Breast epithelium (tissue), 4 donors: ENCODE measurements around the gene MAST1. TPM values are rescaled to one million over a fixed set of nuclear protein-coding genes. Genes with fewer than 3 reads are reported as not detected.

Source experiments
- DNase-seq, 2 donors: peaks; one replicate each; pipeline ENCODE4 v3.0.0-alpha.2; 2019; ENCODE audit warnings: low spot score in 2 of 2
- H3K27ac ChIP-seq, 2 donors: fragments of 200-600 bp; sonication (generic) in 1 of 2; one replicate each; pipeline ENCODE4 v1.5.1; 2016 to 2019; ENCODE audit warnings: mild to moderate bottlenecking in 1 of 2
- H3K27me3 ChIP-seq, 2 donors: fragments of 200-600 bp; sonication (generic) in 1 of 2; one replicate each; pipeline versions ENCODE4 v1.5.1 to v1.6.0; 2017 to 2019; ENCODE audit warnings: control low read depth in 1 of 2, mild to moderate bottlenecking in 1 of 2
- H3K36me3 ChIP-seq: fragments of 200-600 bp; one replicate; pipeline ENCODE4 v1.5.1; 2019
- H3K4me1 ChIP-seq, 2 donors: fragments of 200-600 bp; sonication (generic); one replicate each; pipeline ENCODE4 v1.5.1; 2016 to 2019; ENCODE audit warnings: control low read depth in 1 of 2
- H3K4me3 ChIP-seq, 3 donors: fragments of 200-600 bp; sonication (generic); 1 replicate in 2 of 3; 2 replicates in 1 of 3; pipeline ENCODE4 v1.5.1; 2016 to 2019; ENCODE audit warnings: mild to moderate bottlenecking in 3 of 3, moderate library complexity in 2 of 3
- H3K9me3 ChIP-seq, 2 donors: fragments of 200-600 bp; sonication (generic) in 1 of 2; one replicate each; pipeline ENCODE4 v1.5.1; 2016 to 2019; ENCODE audit warnings: control low read depth in 1 of 2
- CTCF ChIP-seq, 3 donors: fragments of 450-650 bp; IDR thresholded peaks; one replicate each; pipeline ENCODE4 v1.5.1; 2016 to 2017; ENCODE audit warnings: antibody characterized with exemption in 3 of 3, mild to moderate bottlenecking in 3 of 3, moderate library complexity in 3 of 3
- POLR2A ChIP-seq: fragments of 450-650 bp; IDR thresholded peaks from one replicate; pipeline ENCODE4 v1.6.1; 2016; ENCODE audit warnings: antibody characterized with exemption, mild to moderate bottlenecking, moderate library complexity
- POLR2AphosphoS5 ChIP-seq, 3 donors: sonication (generic); formaldehyde crosslinking; IDR thresholded peaks; one replicate each; pipeline ENCODE4 v1.6.1; 2017; ENCODE audit warnings: antibody characterized with exemption in 3 of 3
- intact Hi-C: fragments of 100-400 bp; cut with DNase I; formaldehyde crosslinking; loops from one replicate; pipeline ENCODE4 v1.15.1; 2023; ENCODE audit warnings: low total_unique reads
- total RNA-seq, 3 donors: library from RNA; depleted of rRNA; stranded (reverse); fragments of >200 nt; gene quantifications; one replicate each; pipeline ENCODE4 v1.1.0, GENCODE V29; 2016

MAST1 gene
- total RNA-seq = under 1 TPM in 1 of 3 donors, not detected in 2; 0.88 TPM

GRCh38 chr19:12838182-12838885, at the start of gene MAST1:
TSS of gene MAST1 (plus strand) at chr19:12838515. CDS start at chr19:12838573, 58 bp downstream.
- no peak for DNase-seq
- TF ChIP-seq CTCF (IDR thresholded peaks at IDR 0.05) (peak in 1 of 3 donors; percentile 32), POLR2AphosphoS5 (IDR thresholded peaks at IDR 0.05) (no peak), POLR2A (no peak)
- no peaks in the 10 kb centered on the region for H3K9me3 ChIP-seq
- H3K36me3 ChIP-seq = no peaks in the 10 kb centered on the region
- intact Hi-C loops = no loop called here
- no peak within 1 kb of the TSS for H3K27ac ChIP-seq
- H3K4me1 ChIP-seq = peaks cover 9 to 10% of the 10 kb centered on the region in 2 donors
- peaks cover 21 to 95% of the 10 kb centered on the region in 2 donors for H3K27me3 ChIP-seq
- H3K4me3 ChIP-seq = peak within 1 kb of the TSS in 2 of 3 donors; percentile 35 to 57

DNA sequence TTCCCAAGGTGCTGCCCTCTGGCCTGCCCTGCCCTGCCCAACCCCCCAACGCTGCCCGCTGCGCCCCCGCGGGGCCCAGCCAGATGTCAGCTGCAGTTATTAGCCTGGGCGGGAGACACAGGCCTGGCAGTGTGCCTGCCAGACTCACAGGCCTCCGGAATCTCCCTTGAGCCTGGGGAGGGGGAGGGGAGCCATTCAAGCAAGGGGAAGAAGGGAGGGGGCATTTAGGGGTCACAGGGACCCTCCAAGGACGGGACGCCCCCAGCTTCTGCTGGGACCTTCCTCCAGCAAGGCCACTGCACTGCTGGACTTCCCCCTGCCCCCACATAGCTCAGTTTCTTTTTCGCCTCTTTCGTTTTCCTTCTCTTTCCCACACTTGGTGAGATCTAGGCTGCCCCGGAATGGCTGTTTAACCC, 49.6 kb upstream of the MAST1 start:
- H3K4me3 ChIP-seq = peak overlapping the region; percentile 92 to 100 (median 95)
- H3K36me3 ChIP-seq = no peaks in the 10 kb centered on the region
- peak overlapping the region; percentile 98 to 100 for H3K27ac ChIP-seq
- DNase-seq = peak in 1 of 2 donors; percentile 72
- no peaks in the 10 kb centered on the region for H3K9me3 ChIP-seq
- TF ChIP-seq CTCF (IDR thresholded peaks at IDR 0.05) (no peak), POLR2A (no peak), POLR2AphosphoS5 (IDR thresholded peaks at IDR 0.05) (peak in 2 of 3 donors; percentile 12 to 18)
- intact Hi-C loops = no loop called here
- H3K27me3 ChIP-seq = no peaks in the 10 kb centered on the region
- H3K4me1 ChIP-seq = peaks cover 12 to 40% of the 10 kb centered on the region in 2 donors

GRCh38 chr19:12789098-12789903, 49.0 kb upstream of the MAST1 start:
- no peak for DNase-seq
- peaks cover 6 to 35% of the 10 kb centered on the region in 2 donors for H3K4me1 ChIP-seq
- intact Hi-C loops = no loop called here
- TF ChIP-seq POLR2A = no peak
- no peak for TF ChIP-seq CTCF (IDR thresholded peaks at IDR 0.05)
- peak in 1 of 3 donors; percentile 17 for TF ChIP-seq POLR2AphosphoS5 (IDR thresholded peaks at IDR 0.05)
- H3K36me3 ChIP-seq = no peaks in the 10 kb centered on the region
- H3K9me3 ChIP-seq = no peaks in the 10 kb centered on the region
- peak overlapping the region; percentile 98 to 100 for H3K27ac ChIP-seq
- H3K4me3 ChIP-seq = peak overlapping the region; percentile 92 to 100 (median 95)
- no peaks in the 10 kb centered on the region for H3K27me3 ChIP-seq

DNA sequence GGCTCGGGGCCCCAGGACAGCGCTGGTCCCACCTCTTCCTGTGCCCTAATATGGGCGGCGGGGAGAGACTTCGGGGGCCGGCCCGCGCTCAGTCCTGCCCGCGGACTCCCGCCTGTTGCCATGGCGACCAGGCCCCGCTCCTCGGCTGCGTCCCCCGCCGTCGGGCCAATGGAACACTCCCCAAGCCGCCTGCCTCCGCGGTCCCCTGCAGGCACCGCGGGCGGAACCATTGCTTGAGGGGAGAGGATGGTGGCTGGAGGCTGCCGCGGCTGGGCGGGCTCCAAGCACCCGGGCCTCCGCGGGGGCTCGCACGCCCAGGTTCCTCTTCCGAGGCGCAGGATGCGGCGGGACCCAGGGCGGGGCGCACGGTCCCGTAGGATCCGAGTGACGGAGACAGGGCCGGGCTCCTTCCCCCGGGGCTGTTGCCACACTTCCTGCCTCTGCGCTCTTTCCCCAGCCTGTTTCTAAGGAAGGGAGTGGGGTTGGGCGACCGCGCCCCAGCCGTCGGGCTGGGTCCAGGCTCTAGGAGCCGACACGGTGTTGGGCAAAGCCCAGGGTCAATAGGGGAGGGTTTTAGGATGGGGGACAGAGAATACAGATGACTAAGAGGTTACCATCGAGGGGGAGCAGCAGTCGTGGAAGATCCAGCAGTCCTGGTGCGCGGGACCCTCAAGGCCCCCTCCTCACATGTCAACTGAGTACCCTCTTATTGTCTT, 48.3 kb upstream of the MAST1 start:
- Histone ChIP-seq H3K27me3 (no peaks in the 10 kb centered on the region), H3K27ac (peak overlapping the region; percentile 98 to 100), H3K9me3 (no peaks in the 10 kb centered on the region), H3K36me3 (no peaks in the 10 kb centered on the region), H3K4me1 (peaks cover 6 to 29% of the 10 kb centered on the region in 2 donors), H3K4me3 (peak overlapping the region; percentile 92 to 100 (median 95))
- TF ChIP-seq POLR2A (peak; percentile 96), POLR2AphosphoS5 (IDR thresholded peaks at IDR 0.05) (peak; percentile 95 to 97 (median 96)), CTCF (IDR thresholded peaks at IDR 0.05) (peak in 1 of 3 donors; percentile 7)
- peak; percentile 95 to 96 for DNase-seq
- intact Hi-C loops = loop anchor here (2.0 kb wide), 1 partner anchor 13 kb away; no protein-coding TSS in a partner anchor
